ENCODE measurements around the gene ZSCAN20.
A peak's percentile ranks its signal among the peaks of the same experiment; 100 is the strongest.

ZSCAN20 gene

GRCh38 chr1:33472269-33472980, at the start of gene ZSCAN20:
Gene ZSCAN20 (plus strand): TSS chr1:33472645. CDS start chr1:33479289, 6,644 bp downstream.
- in situ Hi-C loops (cut with HindIII; ENCODE audit: low sequenced_read_pairs): no loop called here
- no peak for TF ChIP-seq CTCF (IDR thresholded peaks at IDR 0.05; ENCODE audit: low read depth, low read length, missing control alignments)
- DNase-seq (ENCODE audit: low read depth): peak; percentile 96
- H3K4me3 ChIP-seq (ENCODE audit: low read depth, low read length): peak within 1 kb of the TSS; percentile 59

GRCh38 chr1:33424205-33424604, 48.2 kb upstream of the ZSCAN20 start:
- TF ChIP-seq CTCF (IDR thresholded peaks at IDR 0.05; ENCODE audit: low read depth, low read length, missing control alignments): no peak
- H3K4me3 ChIP-seq (ENCODE audit: low read depth, low read length): no peak overlapping the region
- in situ Hi-C loops (cut with HindIII; ENCODE audit: low sequenced_read_pairs): loop anchor here (5.0 kb wide), 1 partner anchor 42 kb away; no protein-coding TSS in a partner anchor
- no peak for DNase-seq (ENCODE audit: low read depth)

- no peak for TF ChIP-seq CTCF (IDR thresholded peaks at IDR 0.05; ENCODE audit: low read depth, low read length, missing control alignments)
- in situ Hi-C loops (cut with HindIII; ENCODE audit: low sequenced_read_pairs): loop anchor here (5.0 kb wide), 1 partner anchor 42 kb away; no protein-coding TSS in a partner anchor
- H3K4me3 ChIP-seq (ENCODE audit: low read depth, low read length): no peak overlapping the region
- no peak for DNase-seq (ENCODE audit: low read depth)
These were observed 47.8 kb upstream of the ZSCAN20 start for GRCh38 chr1:33424610-33425009.

- in situ Hi-C loops (cut with HindIII; ENCODE audit: low sequenced_read_pairs): no loop called here
- TF ChIP-seq CTCF (IDR thresholded peaks at IDR 0.05; ENCODE audit: low read depth, low read length, missing control alignments): no peak
- no peak overlapping the region for H3K4me3 ChIP-seq (ENCODE audit: low read depth, low read length)
- no peak for DNase-seq (ENCODE audit: low read depth)
These were observed 46.5 kb upstream of the ZSCAN20 start for GRCh38 chr1:33425900-33426299.

- no peak for TF ChIP-seq CTCF (IDR thresholded peaks at IDR 0.05; ENCODE audit: low read depth, low read length, missing control alignments)
- no peak for DNase-seq (ENCODE audit: low read depth)
- in situ Hi-C loops (cut with HindIII; ENCODE audit: low sequenced_read_pairs): no loop called here
- H3K4me3 ChIP-seq (ENCODE audit: low read depth, low read length): no peak overlapping the region
These were observed 45.5 kb upstream of the ZSCAN20 start for GRCh38 chr1:33426916-33427315.

- peak overlapping the region; percentile 74 for H3K4me3 ChIP-seq (ENCODE audit: low read depth, low read length)
- TF ChIP-seq CTCF (IDR thresholded peaks at IDR 0.05; ENCODE audit: low read depth, low read length, missing control alignments): no peak
- DNase-seq (ENCODE audit: low read depth): no peak
- in situ Hi-C loops (cut with HindIII; ENCODE audit: low sequenced_read_pairs): no loop called here
These were observed 43.8 kb upstream of the ZSCAN20 start for GRCh38 chr1:33428661-33429060.

All from astrocyte of the cerebellum (primary cell).